Adrenal gland (tissue), 12 donors: ENCODE data around the gene AK6. TPM values are rescaled to one million over a fixed set of nuclear protein-coding genes. Genes with fewer than 3 reads are reported as not detected.
A peak's percentile ranks its signal among the peaks of the same experiment; 100 is the strongest.

Experiments used
- DNase-seq, 7 donors: peaks; one replicate each; pipeline ENCODE4 v3.0.0-alpha.2; 2019 to 2020
- H3K27ac ChIP-seq, 5 donors: fragments of 200-600 bp; sonication (generic) in 4 of 5; 1 replicate in 3 of 5; 2 replicates in 2 of 5; pipeline versions ENCODE4 v1.5.1 to v1.8.0; 2016 to 2020; ENCODE audit warnings: mild to moderate bottlenecking in 1 of 5
- H3K27me3 ChIP-seq: fragments of 200-600 bp; 2 replicates; pipeline ENCODE4 v1.8.0; 2021
- H3K36me3 ChIP-seq, 2 donors: fragments of 200-600 bp; replicated peaks in 1 of 2; 1 replicate in 1 of 2; 2 replicates in 1 of 2; pipeline versions ENCODE4 v1.5.1 to v1.8.0; 2018 to 2022
- H3K4me1 ChIP-seq, 2 donors: fragments of 200-600 bp; replicated peaks in 1 of 2; 1 replicate in 1 of 2; 2 replicates in 1 of 2; pipeline versions ENCODE4 v1.5.1 to v1.8.0; 2018 to 2021
- H3K4me3 ChIP-seq, 4 donors: fragments of 200-600 bp; sonication (generic) in 3 of 4; one replicate each; pipeline ENCODE4 v1.5.1; 2016 to 2018
- H3K9me3 ChIP-seq, 3 donors: fragments of 200-600 bp; sonication (generic) in 1 of 3; replicated peaks in 1 of 3; 1 replicate in 2 of 3; 2 replicates in 1 of 3; pipeline versions ENCODE4 v1.5.1 to v1.8.0; 2016 to 2021
- CTCF ChIP-seq, 6 experiments: fragments of 450-650 bp in 4 of 6; fragments of 200-600 bp in 2 of 6; sonication (generic) in 1 of 6; IDR thresholded peaks; 1 replicate in 5 of 6; 2 replicates in 1 of 6; pipeline versions ENCODE4 v1.5.1 to v1.8.0; 2016 to 2021; ENCODE audit warnings: antibody characterized with exemption in 6 of 6, mild to moderate bottlenecking in 2 of 6, moderate library complexity in 1 of 6
- POLR2A ChIP-seq, 2 donors: fragments of 450-650 bp; IDR thresholded peaks; one replicate each; pipeline ENCODE4 v1.6.1; 2017; ENCODE audit warnings: antibody characterized with exemption in 2 of 2, mild to moderate bottlenecking in 2 of 2, moderate library complexity in 1 of 2
- WGBS, 4 donors: extraction: QIAGEN DNeasy Blood & Tissue Kit in 2 of 4; methylation state at CpG; one replicate each; pipeline versions ENCODE4 v1.1.5 to v1.1.7; 2013 to 2017; 5-methylcytosine and 5-hydroxymethylcytosine counted together
- intact Hi-C, 2 donors: fragments of 100-400 bp; cut with DNase I; formaldehyde crosslinking; loops; one replicate each; pipeline versions ENCODE4 v1.14.1 to v1.15.0; 2022 to 2023
- polyA plus RNA-seq, 3 donors: library from polyadenylated mRNA; stranded (reverse); fragments of 200-250 nt in 2 of 3; fragments of 350-450 nt in 1 of 3; fragmentation: Illumina TruSeq in 1 of 3; extraction: RNeasy Lipid Tissue Mini Kit (QIAGEN cat#74804) in 1 of 3; gene quantifications; one replicate each; pipeline ENCODE4 v1.2.3, GENCODE V29; 2013 to 2014
- total RNA-seq, 9 donors: library from RNA; depleted of rRNA in 4 of 9; stranded (reverse); fragments of >200 nt in 4 of 9; fragments of 120-200 nt in 1 of 9; fragmentation: NEBNext Ultra II Directional in 1 of 9; extraction: Animal tissue kit (Norgen Biotek cat#: 25700) in 1 of 9; gene quantifications; one replicate each; pipeline versions ENCODE4 v1.1.0 to v1.2.4, GENCODE V29; 2013 to 2023
- donor health status: healthy with polysubstance abuse.
- donor health status: Bipolar disorder and iron deficiency.
- donor health status: DM: yes; HTN: yes; CAD: no.
- donor health status: DM: no; HTN: no; CAD: no.
- donor health status: DM: no; HTN: no; CAD: no.
- donor health status: DM: yes; HTN: yes; CAD: no.

The AK6 gene
- total and polyA plus RNA-seq, 12 donors, result 9.6 to 190 (median 54.7) TPM

DNA sequence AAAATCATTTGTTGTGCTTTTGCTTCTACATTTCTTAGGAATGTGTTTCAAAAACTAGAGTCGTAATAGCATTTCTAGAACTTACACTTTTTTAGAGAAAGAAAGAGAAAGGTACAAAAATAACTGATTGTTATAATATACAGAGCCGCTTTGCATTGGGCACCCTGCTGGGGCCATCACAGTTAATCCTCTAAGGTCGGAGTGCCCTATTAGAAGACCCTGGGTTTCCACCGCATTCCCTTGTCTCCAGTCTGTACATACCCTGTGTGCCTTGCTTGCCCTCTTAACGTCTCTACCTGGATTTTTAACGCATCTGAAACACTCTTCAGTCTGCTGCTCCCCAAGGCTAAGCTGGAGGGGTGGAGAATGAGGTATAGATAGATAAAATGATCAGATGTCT, 46.9 kb upstream of the AK6 start:
- intact Hi-C loops, result no loop called here
- no peak for TF ChIP-seq CTCF (IDR thresholded peaks at IDR 0.05)
- TF ChIP-seq POLR2A (IDR thresholded peaks at IDR 0.05), result no peak
- H3K4me3 ChIP-seq, result no peak overlapping the region
- DNase-seq, result no peak
- WGBS, 4 donors, result 91 to 94% (median 93%) methylated on average over 6 of the region's 6 CpGs
- H3K36me3 ChIP-seq, result peaks cover 0 to 5% of the 10 kb centered on the region in 2 donors
- H3K9me3 ChIP-seq, result no peaks in the 10 kb centered on the region
- no peak overlapping the region for H3K27ac ChIP-seq
- no peaks in the 10 kb centered on the region for H3K27me3 ChIP-seq
- H3K4me1 ChIP-seq, result no peaks in the 10 kb centered on the region

- no peaks in the 10 kb centered on the region for H3K9me3 ChIP-seq
- intact Hi-C loops, result no loop called here
- H3K4me1 ChIP-seq, result no peaks in the 10 kb centered on the region
- TF ChIP-seq CTCF (IDR thresholded peaks at IDR 0.05), result no peak
- TF ChIP-seq POLR2A (IDR thresholded peaks at IDR 0.05), result no peak
- peaks cover 0 to 5% of the 10 kb centered on the region in 2 donors for H3K36me3 ChIP-seq
- no peaks in the 10 kb centered on the region for H3K27me3 ChIP-seq
- no peak overlapping the region for H3K27ac ChIP-seq
- peak overlapping the region in 3 of 4 donors; percentile 49 to 75 (median 61) for H3K4me3 ChIP-seq
- WGBS, 4 donors, result 48 to 73% (median 62%) methylated on average over 12 to 18 of the region's 18 CpGs
- DNase-seq, result no peak
These were observed 46.3 kb upstream of the AK6 start for GRCh38 chr5:69415584-69415958.

DNA sequence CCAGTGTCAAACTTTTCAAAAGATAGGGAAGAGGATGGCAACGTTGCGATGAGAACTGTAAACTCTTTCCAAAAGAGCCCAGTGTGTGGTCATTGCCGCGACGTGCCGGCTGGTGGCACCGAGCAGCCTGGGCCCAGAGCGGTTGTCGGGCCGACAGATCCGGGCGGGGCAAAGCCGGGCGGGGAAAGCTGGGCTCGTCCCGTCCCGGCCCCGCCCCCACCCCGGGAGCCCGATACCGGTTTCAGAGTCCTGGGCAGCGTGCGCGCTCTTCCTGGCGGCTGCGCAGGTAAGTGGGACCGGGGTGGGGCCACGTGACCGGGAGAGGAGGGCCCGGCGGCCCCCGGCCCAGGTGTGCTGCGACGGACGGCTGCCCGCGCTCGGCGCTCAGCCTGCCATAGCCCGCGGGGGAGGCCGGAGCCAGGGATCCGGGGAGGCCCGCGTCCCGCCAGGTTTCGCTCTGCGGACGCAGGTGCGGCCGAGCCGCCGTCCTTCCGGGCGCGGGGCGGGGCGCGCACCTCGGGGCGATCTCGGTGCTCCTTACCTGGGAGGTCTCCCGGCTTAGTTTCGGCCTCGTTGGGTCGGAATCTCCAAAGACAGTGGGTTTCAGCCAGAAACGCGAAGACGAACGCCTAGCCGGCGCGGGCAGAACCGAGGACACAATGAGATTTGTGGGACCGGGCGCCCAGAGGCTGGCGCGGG, 45.7 kb upstream of the AK6 start, which contains the start of gene MARVELD2:
Gene MARVELD2 (plus strand): TSS at position 232 of the 699 bp plus-strand sequence. CDS start 4,270 bp downstream, outside the sequence.
- no peaks in the 10 kb centered on the region for H3K9me3 ChIP-seq
- peak within 1 kb of the TSS in 1 of 5 donors; percentile 49 for H3K27ac ChIP-seq
- 16 to 40% (median 22%) methylated on average over 23 to 78 of the region's 78 CpGs for WGBS, 4 donors
- intact Hi-C loops, result no loop called here
- DNase-seq, result peak; percentile 62 to 82 (median 73)
- peak within 1 kb of the TSS in 3 of 4 donors; percentile 49 to 75 (median 61) for H3K4me3 ChIP-seq
- TF ChIP-seq CTCF (IDR thresholded peaks at IDR 0.05), result peak in 4 of 6 experiments; percentile 9 to 36 (median 18)
- no peak for TF ChIP-seq POLR2A (IDR thresholded peaks at IDR 0.05)
- H3K27me3 ChIP-seq, result no peaks in the 10 kb centered on the region
- H3K36me3 ChIP-seq, result peaks cover 0 to 5% of the 10 kb centered on the region in 2 donors
- H3K4me1 ChIP-seq, result no peaks in the 10 kb centered on the region

GRCh38 chr5:69404659-69405330, 35.5 kb upstream of the AK6 start:
- no peak for DNase-seq
- 90 to 94% (median 93%) methylated on average over 14 to 15 of the region's 15 CpGs for WGBS, 4 donors
- H3K4me1 ChIP-seq, result no peaks in the 10 kb centered on the region
- TF ChIP-seq POLR2A (IDR thresholded peaks at IDR 0.05) (no peak), CTCF (IDR thresholded peaks at IDR 0.05) (no peak)
- no peaks in the 10 kb centered on the region for H3K9me3 ChIP-seq
- intact Hi-C loops, result no loop called here
- no peaks in the 10 kb centered on the region for H3K27me3 ChIP-seq
- H3K4me3 ChIP-seq, result no peak overlapping the region
- H3K27ac ChIP-seq, result no peak overlapping the region
- H3K36me3 ChIP-seq, result peaks cover 0 to 36% of the 10 kb centered on the region in 2 donors
